KMS-11 (cell line): ENCODE results near the gene PLIN4.

ENCODE experiments used
- H2AFZ ChIP-seq: fragments of 200-600 bp; sonication (generic); 2 replicates; pipeline ENCODE4 v1.6.1; 2016; ENCODE audit warnings: antibody characterized with exemption, mixed run types, low read depth
- H3K27ac ChIP-seq: fragments of 200-600 bp; sonication (generic); 2 replicates; pipeline ENCODE4 v1.6.1; 2016; ENCODE audit warnings: mild to moderate bottlenecking, mixed run types
- H3K27me3 ChIP-seq: fragments of 200-600 bp; sonication (generic); 2 replicates; pipeline ENCODE4 v1.6.1; 2017; ENCODE audit warnings: mild to moderate bottlenecking, low read depth, mixed run types, moderate library complexity; ENCODE audit not compliant: insufficient read depth
- H3K36me3 ChIP-seq: fragments of 200-600 bp; sonication (generic); 2 replicates; pipeline ENCODE4 v1.6.1; 2017; ENCODE audit warnings: mild to moderate bottlenecking, mixed run types; ENCODE audit not compliant: insufficient read depth
- H3K4me1 ChIP-seq: fragments of 200-600 bp; sonication (generic); 2 replicates; pipeline ENCODE4 v1.6.1; 2016; ENCODE audit warnings: mild to moderate bottlenecking, low read depth, mixed run types; ENCODE audit not compliant: poor library complexity, severe bottlenecking
- H3K4me2 ChIP-seq: fragments of 200-600 bp; sonication (generic); 2 replicates; pipeline ENCODE4 v1.7.0; 2016; ENCODE audit warnings: mild to moderate bottlenecking, mixed run types
- H3K4me3 ChIP-seq: fragments of 200-600 bp; sonication (generic); IDR thresholded peaks from 2 replicates; pipeline ENCODE4 v1.6.1; 2017; ENCODE audit warnings: low read depth, low read length, mixed read lengths; ENCODE audit not compliant: insufficient read depth
- H3K79me2 ChIP-seq: fragments of 200-600 bp; sonication (generic); 2 replicates; pipeline ENCODE4 v1.6.1; 2016; ENCODE audit warnings: low read depth, mixed run types; ENCODE audit not compliant: insufficient read depth
- H3K9ac ChIP-seq: fragments of 200-600 bp; sonication (generic); 2 replicates; pipeline ENCODE4 v1.6.1; 2016; ENCODE audit warnings: mild to moderate bottlenecking, mixed run types
- H4K20me1 ChIP-seq: fragments of 200-600 bp; sonication (generic); 2 replicates; pipeline ENCODE4 v1.6.1; 2016; ENCODE audit warnings: mild to moderate bottlenecking, mixed run types; ENCODE audit not compliant: insufficient read depth
- TF ChIP-seq, protein P1 (sequence below): fragments of 200-600 bp; sonication (generic); conservative IDR thresholded peaks from 2 replicates; pipeline ENCODE4 v1.6.1; 2017; ENCODE audit warnings: low read depth, mild to moderate bottlenecking, antibody characterized with exemption, low read length, moderate library complexity, mixed read lengths

PLIN4 gene

DNA sequence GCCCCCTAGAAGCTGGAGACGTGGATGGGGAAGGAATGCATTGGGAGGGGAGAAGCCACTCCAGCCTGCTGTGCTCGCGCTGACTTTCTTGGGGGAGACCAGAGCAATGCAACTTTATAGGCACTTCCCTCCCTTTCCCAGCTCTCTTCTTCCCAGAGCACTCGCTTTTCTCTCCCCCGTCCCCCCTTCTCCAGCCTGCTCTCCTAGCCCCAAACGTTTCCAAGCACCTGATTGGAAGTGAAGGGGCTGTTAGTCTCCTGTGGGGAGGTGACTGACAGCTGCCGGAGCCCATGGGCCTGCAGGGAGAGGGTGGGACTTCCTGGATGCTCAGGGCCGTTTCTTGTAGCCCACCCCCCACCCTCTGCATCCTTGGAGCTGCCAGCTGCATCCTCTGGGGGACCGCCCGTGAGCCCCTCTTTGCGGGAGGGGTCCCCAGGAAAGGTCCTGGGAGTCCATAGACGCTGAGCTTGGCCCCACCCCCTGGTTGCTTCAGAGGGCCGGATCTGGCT lies 43.7 kb downstream of the PLIN4 start:
- Histone ChIP-seq H3K27me3 (no peaks in the 10 kb centered on the region), H3K27ac (no peak overlapping the region), H3K36me3 (no peaks in the 10 kb centered on the region), H3K79me2 (peaks cover 10% of the 10 kb centered on the region), H3K4me1 (peaks cover 4% of the 10 kb centered on the region), H3K9ac (no peak overlapping the region), H3K4me2 (no peak overlapping the region), H2AFZ (no peak overlapping the region), H3K4me3 (no peak overlapping the region), H4K20me1 (no peaks in the 10 kb centered on the region)
- TF ChIP-seq, protein P1, sequence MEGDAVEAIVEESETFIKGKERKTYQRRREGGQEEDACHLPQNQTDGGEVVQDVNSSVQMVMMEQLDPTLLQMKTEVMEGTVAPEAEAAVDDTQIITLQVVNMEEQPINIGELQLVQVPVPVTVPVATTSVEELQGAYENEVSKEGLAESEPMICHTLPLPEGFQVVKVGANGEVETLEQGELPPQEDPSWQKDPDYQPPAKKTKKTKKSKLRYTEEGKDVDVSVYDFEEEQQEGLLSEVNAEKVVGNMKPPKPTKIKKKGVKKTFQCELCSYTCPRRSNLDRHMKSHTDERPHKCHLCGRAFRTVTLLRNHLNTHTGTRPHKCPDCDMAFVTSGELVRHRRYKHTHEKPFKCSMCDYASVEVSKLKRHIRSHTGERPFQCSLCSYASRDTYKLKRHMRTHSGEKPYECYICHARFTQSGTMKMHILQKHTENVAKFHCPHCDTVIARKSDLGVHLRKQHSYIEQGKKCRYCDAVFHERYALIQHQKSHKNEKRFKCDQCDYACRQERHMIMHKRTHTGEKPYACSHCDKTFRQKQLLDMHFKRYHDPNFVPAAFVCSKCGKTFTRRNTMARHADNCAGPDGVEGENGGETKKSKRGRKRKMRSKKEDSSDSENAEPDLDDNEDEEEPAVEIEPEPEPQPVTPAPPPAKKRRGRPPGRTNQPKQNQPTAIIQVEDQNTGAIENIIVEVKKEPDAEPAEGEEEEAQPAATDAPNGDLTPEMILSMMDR = no peak

DNA sequence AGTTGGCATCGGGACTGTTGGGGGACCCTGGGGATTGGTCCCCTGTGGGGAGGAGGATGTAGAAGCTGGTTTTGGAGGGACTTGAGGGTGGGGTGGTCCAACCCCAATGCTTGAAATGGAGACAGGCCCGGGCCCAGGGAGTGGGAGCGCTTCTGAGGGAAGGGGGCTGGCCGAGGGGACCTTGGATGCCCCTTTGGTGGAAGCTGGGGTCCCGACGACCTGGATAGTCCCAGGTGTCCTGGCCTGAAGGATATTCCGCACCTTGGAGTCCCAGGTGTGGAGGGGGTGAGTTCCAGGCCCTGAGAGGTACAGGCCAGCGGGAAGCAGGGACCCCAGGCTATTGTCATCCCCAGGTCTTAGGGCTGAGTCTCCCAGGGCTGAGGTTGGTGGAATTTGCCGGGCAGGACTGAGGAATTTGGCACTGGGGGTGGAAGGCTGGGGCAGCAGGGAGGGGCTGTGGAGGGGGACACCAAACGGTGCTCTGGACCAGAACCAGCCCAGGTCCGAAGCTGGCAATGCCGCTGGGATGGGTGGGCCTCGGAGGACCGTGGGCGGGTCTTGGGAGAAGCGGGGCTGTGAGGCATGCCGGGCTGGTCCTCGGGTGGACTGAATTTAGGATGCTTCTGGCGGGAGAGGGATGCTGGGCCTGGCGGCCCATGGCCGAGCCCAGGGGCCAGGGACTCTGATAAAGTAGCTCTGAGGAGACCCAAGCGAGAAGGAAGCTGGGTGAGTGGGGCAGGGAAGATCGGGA lies 44.3 kb downstream of the PLIN4 start:
- Histone ChIP-seq H3K79me2 (peaks cover 10% of the 10 kb centered on the region), H2AFZ (no peak overlapping the region), H3K9ac (no peak overlapping the region), H3K27ac (no peak overlapping the region), H3K4me2 (no peak overlapping the region), H4K20me1 (no peaks in the 10 kb centered on the region), H3K36me3 (no peaks in the 10 kb centered on the region), H3K27me3 (no peaks in the 10 kb centered on the region), H3K4me3 (no peak overlapping the region), H3K4me1 (peaks cover 4% of the 10 kb centered on the region)
- TF ChIP-seq, protein P1 = no peak

DNA sequence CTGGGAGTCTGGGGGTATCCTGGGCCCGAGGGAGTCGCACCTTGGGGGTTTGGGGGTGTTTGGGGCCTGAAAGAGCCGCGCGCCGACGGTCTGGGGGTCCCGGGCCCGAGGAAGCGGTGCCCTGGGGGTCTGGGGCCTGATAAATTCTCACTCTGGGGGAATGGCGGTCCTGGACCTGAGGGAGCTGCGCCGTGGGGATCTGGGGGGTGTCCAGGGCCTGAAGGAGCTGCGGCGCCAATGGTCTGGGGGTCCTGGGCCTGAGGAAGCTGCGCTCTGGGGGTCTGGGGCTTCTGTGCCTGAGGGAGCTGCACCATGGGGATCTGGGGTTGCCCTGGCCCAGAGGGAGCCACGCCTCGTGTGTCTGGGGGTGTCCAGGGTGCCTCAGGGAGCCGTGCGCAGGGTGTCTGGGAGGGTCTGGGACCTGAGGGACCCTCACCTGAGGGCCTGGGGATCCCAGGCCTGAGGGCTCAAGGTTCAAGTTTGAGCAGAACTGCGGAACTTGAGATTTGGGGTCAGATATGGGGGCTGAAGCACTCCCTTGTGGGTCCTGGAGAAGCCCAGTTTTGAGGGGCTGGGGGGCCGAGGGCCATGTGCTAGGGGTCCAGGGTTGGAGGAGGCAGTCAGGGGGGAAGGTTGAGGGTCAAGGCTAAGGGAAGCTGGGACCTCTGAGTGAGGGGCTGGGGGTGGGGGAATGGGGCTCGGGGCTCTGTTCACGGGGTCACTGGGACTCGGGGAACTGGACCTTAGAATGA lies 45.1 kb downstream of the PLIN4 start:
- TF ChIP-seq, protein P1 = no peak
- peak overlapping the region; percentile 71 for H3K4me2 ChIP-seq
- H3K4me3 ChIP-seq = no peak overlapping the region
- H3K9ac ChIP-seq = peak overlapping the region; percentile 68; the same call in 1 of the 2 replicates
- no peaks in the 10 kb centered on the region for H3K27me3 ChIP-seq
- no peaks in the 10 kb centered on the region for H3K36me3 ChIP-seq
- H4K20me1 ChIP-seq = no peaks in the 10 kb centered on the region
- H3K79me2 ChIP-seq = peaks cover 10% of the 10 kb centered on the region
- peaks cover 4% of the 10 kb centered on the region for H3K4me1 ChIP-seq
- no peak overlapping the region for H2AFZ ChIP-seq
- no peak overlapping the region for H3K27ac ChIP-seq

DNA sequence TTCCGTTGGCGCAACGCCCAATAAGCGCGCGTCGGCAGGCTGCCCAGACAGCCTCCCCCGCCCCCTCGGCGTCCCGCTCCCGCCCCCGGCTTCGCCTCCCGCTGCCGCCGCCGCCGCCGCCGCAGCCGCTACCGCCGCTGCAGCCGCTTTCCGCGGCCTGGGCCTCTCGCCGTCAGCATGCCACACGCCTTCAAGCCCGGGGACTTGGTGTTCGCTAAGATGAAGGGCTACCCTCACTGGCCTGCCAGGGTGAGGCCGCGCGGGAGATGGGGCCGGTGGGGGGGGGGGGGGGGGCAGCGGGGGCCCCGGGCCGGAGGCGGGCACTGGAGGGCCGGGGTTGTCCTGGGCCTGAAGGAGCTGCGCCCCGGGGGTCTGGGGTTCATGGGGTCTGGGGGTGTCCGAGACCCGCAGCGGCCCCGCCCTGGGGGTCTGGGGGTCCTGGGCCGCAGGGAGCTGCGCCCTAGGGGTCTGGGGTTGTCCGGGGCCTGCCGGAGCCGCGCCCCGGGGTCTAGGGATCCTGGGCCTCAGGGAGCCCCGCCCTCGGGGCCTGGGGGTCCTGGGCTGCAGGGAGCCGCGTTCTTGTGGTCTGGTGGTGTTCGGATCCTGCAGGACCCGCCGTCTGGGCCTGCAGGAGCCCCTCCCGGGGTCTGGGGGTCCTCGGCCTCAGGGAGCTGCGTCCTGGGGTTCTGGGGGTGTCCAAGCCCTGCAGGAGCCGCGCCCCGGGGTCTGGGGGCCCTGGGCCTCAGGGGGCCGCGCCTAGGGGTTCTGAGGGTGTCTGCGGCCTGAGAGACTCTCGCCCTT lies 45.9 kb downstream of the PLIN4 start, which contains the start of gene HDGFL2:
Gene HDGFL2 (plus strand): TSS at position 124 of the 801 bp plus-strand sequence. CDS start 54 bp downstream, at position 178.
- H3K36me3 ChIP-seq = no peaks in the 10 kb centered on the region
- peak within 1 kb of the TSS; percentile 81 for H3K27ac ChIP-seq
- no peaks in the 10 kb centered on the region for H3K27me3 ChIP-seq
- H3K4me1 ChIP-seq = peaks cover 4% of the 10 kb centered on the region
- peaks cover 10% of the 10 kb centered on the region for H3K79me2 ChIP-seq
- peak within 1 kb of the TSS; percentile 68 for H3K9ac ChIP-seq
- H3K4me2 ChIP-seq = peak within 1 kb of the TSS; percentile 71
- TF ChIP-seq, protein P1 = no peak
- no peaks in the 10 kb centered on the region for H4K20me1 ChIP-seq
- peak within 1 kb of the TSS; percentile 78 for H2AFZ ChIP-seq
- H3K4me3 ChIP-seq = no peak within 1 kb of the TSS
